WTC11 (cell line): ENCODE data around the gene ALLC.

Experiments used
- CTCF ChIP-seq: fragments of 200-600 bp; IDR thresholded peaks from 2 replicates; pipeline ENCODE4 v1.8.0; 2022; ENCODE audit warnings: antibody characterized with exemption
- USF1 ChIP-seq: sonication (generic); formaldehyde crosslinking; IDR thresholded peaks from 2 replicates; pipeline ENCODE4 v1.8.0; 2022; ENCODE audit warnings: mild to moderate bottlenecking, missing genetic modification reagents

- TF ChIP-seq CTCF (no peak), USF1 (CRISPR knock-in tag) (no peak)
Measured at GRCh38 chr2:3652896-3653625, 4.9 kb upstream of the ALLC start.
